SKM-1 treated with dmso at 0.1 percent for 144 hours (cell line): ENCODE measurements around the gene PTPRN2.

Source experiments
- DNase-seq: peaks from one replicate; lab custom pipeline; 2025; ENCODE audit not compliant: unreplicated experiment; lab: John Stamatoyannopoulos, UW

Gene PTPRN2

GRCh38 chr7:158027646-158028045 is 560.0 kb downstream of the PTPRN2 start:
- DNase-seq = no peak

GRCh38 chr7:158026636-158027265 is 560.9 kb downstream of the PTPRN2 start:
- DNase-seq = no peak

- DNase-seq = no peak
These were observed 561.7 kb downstream of the PTPRN2 start for GRCh38 chr7:158025686-158026600.

- DNase-seq = no peak
These were observed 562.7 kb downstream of the PTPRN2 start for GRCh38 chr7:158024881-158025280.

GRCh38 chr7:158024351-158024715 is 563.3 kb downstream of the PTPRN2 start:
- DNase-seq = no peak

GRCh38 chr7:158023681-158024350 is 563.8 kb downstream of the PTPRN2 start:
- DNase-seq = no peak

- DNase-seq = no peak
These were observed 564.5 kb downstream of the PTPRN2 start for GRCh38 chr7:158023157-158023556.

GRCh38 chr7:158022601-158023000 is 565.0 kb downstream of the PTPRN2 start:
- no peak for DNase-seq

- DNase-seq = no peak
These were observed 565.8 kb downstream of the PTPRN2 start for GRCh38 chr7:158021836-158022235.

GRCh38 chr7:158020706-158021095 is 566.9 kb downstream of the PTPRN2 start:
- no peak for DNase-seq

GRCh38 chr7:158019726-158020705 is 567.6 kb downstream of the PTPRN2 start:
- no peak for DNase-seq

GRCh38 chr7:158018971-158019645 is 568.5 kb downstream of the PTPRN2 start:
- DNase-seq = no peak

- DNase-seq = no peak
These were observed 569.4 kb downstream of the PTPRN2 start for GRCh38 chr7:158018098-158018762.

- DNase-seq = no peak
These were observed 570.2 kb downstream of the PTPRN2 start for GRCh38 chr7:158017111-158018097.

GRCh38 chr7:158016180-158017097 is 571.2 kb downstream of the PTPRN2 start:
- no peak for DNase-seq

GRCh38 chr7:158015403-158016179 is 572.0 kb downstream of the PTPRN2 start:
- DNase-seq = no peak

GRCh38 chr7:158014976-158015375 is 572.6 kb downstream of the PTPRN2 start:
- DNase-seq = no peak
